ENCODE measurements around the gene GAA. TPM values are rescaled to one million over a fixed set of nuclear protein-coding genes. Genes with fewer than 3 reads are reported as not detected.

GAA gene
- total RNA-seq, 2 donors from 2014 or later = 63.0 to 93.9 TPM

DNA sequence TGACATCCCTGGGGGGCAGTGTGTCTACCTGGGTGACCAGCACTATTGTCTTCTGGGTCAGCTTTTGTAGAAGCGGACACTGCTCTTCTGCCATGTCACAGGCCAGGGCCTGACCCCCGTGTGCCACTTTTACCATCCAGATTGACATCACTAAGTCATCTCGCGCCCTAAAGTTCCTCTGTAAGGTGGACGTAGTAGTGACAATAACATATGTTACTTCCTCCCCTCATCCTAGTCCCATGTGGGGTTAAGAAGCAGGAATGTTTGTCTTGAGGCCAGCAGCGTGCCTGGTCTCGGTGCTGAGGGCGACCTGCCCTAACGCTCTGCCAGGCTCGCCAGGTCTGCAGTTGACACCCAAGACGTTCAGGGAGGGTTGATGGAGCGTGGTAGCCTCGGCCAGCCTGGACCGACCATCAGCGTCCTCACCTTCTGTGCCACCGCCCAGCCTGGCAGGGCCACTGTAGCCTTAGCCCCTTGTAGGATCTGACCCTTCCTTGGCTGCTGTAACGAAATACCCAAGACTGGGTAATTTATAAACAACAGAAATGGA lies 20.7 kb downstream of the GAA start:
- intact Hi-C loops (cut with DNase I) = no loop called here
- no peaks in the 10 kb centered on the region for H3K36me3 ChIP-seq (replicated peaks in 1 of 2; ENCODE audit: insufficient read depth in 1 of 2, low read depth in 2 of 2)
- no peak overlapping the region for H3K27ac ChIP-seq
- no peak for TF ChIP-seq POLR2A (IDR thresholded peaks at IDR 0.05)
- TF ChIP-seq, protein P1, sequence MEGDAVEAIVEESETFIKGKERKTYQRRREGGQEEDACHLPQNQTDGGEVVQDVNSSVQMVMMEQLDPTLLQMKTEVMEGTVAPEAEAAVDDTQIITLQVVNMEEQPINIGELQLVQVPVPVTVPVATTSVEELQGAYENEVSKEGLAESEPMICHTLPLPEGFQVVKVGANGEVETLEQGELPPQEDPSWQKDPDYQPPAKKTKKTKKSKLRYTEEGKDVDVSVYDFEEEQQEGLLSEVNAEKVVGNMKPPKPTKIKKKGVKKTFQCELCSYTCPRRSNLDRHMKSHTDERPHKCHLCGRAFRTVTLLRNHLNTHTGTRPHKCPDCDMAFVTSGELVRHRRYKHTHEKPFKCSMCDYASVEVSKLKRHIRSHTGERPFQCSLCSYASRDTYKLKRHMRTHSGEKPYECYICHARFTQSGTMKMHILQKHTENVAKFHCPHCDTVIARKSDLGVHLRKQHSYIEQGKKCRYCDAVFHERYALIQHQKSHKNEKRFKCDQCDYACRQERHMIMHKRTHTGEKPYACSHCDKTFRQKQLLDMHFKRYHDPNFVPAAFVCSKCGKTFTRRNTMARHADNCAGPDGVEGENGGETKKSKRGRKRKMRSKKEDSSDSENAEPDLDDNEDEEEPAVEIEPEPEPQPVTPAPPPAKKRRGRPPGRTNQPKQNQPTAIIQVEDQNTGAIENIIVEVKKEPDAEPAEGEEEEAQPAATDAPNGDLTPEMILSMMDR (IDR thresholded peaks at IDR 0.05) = no peak
- WGBS, 2 donors = 81 to 89% methylated on average over 9 to 17 of the region's 17 CpGs
- H3K9me3 ChIP-seq = no peaks in the 10 kb centered on the region
- DNase-seq (no peak), ATAC-seq (no peak)
- H3K27me3 ChIP-seq = no peaks in the 10 kb centered on the region
- H3K4me1 ChIP-seq = peaks cover 13% of the 10 kb centered on the region
- no peak overlapping the region for H3K4me3 ChIP-seq

DNA sequence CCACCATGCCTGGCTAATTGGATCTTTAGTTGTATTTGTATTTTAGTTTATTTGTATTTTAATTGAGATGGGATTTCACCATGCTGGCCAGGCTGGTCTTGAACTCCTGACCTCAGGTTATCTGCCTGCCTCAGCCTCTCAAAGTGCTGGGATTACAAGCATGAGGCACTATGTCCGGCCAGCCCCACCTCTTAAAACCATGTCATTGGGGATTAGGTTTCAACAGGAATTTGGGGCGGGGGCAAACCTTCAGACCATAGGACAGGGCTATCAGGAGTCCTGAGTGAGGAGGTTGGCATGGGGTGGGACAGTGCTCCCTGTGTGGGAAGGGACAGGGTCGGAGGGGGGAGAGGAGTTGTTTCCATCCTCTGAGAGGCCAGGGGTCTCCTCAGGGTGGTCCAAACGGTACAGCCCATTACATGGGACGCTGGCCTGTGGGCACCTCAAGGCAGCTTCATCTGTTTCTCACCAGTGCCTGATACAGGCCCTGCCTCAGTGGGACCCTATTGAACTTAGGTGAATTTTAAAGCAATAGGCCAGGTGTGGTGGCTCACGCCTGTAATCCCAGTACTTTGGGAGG lies 21.6 kb downstream of the GAA start:
- H3K36me3 ChIP-seq (replicated peaks in 1 of 2; ENCODE audit: insufficient read depth in 1 of 2, low read depth in 2 of 2) = no peaks in the 10 kb centered on the region
- no peak for ATAC-seq
- H3K4me3 ChIP-seq = no peak overlapping the region
- no peak for TF ChIP-seq POLR2A (IDR thresholded peaks at IDR 0.05)
- TF ChIP-seq, protein P1 (IDR thresholded peaks at IDR 0.05) = no peak
- no peak for DNase-seq
- intact Hi-C loops (cut with DNase I) = no loop called here
- no peaks in the 10 kb centered on the region for H3K27me3 ChIP-seq
- peaks cover 13% of the 10 kb centered on the region for H3K4me1 ChIP-seq
- WGBS, 2 donors = 68 to 88% methylated on average over 6 of the region's 6 CpGs
- H3K27ac ChIP-seq = peak overlapping the region in 1 of 4 donors; percentile 62
- no peaks in the 10 kb centered on the region for H3K9me3 ChIP-seq

DNA sequence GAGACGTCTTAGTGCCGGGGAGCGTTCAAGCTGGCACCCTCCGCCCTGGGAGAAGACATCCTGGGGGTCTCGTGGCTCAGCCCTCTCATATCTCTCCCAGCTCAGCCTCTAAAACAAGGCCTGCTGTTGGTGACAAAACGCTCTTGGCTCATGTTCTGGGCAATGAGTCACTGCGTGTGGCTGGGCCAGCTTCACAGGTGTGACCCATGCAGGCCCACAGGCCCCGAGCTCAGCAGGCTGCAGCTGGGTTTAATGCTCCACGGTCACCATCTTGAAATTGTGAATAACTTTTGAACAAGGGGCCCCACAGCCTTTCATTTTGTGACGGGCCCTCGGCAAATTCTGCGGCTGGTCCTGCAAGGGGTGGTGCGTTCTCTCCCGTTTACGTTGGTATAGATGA lies 22.4 kb downstream of the GAA start:
- Histone ChIP-seq H3K4me3 (no peak overlapping the region), H3K4me1 (peaks cover 13% of the 10 kb centered on the region), H3K9me3 (no peaks in the 10 kb centered on the region), H3K36me3 (replicated peaks in 1 of 2; ENCODE audit: insufficient read depth in 1 of 2, low read depth in 2 of 2) (no peaks in the 10 kb centered on the region), H3K27ac (peak overlapping the region; percentile 47 to 67 (median 55)), H3K27me3 (no peaks in the 10 kb centered on the region)
- TF ChIP-seq POLR2A (IDR thresholded peaks at IDR 0.05) = no peak
- TF ChIP-seq, protein P1 (IDR thresholded peaks at IDR 0.05) = no peak
- peak; percentile 69 for ATAC-seq
- 77 to 79% methylated on average over 11 to 15 of the region's 15 CpGs for WGBS, 2 donors
- DNase-seq = peak; percentile 57 to 92 (median 64)
- intact Hi-C loops (cut with DNase I) = no loop called here

DNA sequence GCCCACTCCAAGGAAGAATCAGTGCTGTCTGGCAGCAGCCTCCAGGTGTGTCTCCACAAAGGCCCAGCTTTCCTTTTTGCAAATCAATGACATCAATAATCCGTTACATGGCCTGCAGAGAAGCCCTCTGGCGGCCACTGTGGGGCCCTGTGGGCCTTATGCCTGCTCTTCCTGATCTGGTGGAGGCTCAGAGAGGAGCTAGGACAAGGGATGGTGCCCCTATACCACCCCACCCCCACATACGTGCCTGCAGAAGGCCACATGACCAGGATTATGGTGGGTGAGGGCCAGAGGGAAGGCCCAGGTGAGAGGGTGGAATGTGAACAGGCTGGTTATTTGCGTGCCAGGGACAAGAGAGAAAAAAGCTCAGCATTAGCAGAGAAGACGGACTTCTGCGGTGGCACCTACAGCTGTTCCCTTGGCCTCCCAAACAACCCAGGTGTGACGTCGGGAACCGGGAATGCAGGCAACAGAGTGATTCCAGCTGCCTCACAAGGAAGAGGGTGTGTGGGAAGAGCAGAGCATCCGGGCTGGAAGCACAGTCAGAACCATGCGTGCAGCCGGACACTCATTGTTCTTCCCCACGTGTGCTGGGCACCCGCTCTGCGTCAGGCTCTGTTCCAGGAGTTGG lies 23.1 kb downstream of the GAA start:
- peak in 3 of 4 donors; percentile 43 to 58 (median 51) for DNase-seq
- H3K27me3 ChIP-seq = no peaks in the 10 kb centered on the region
- no peak for TF ChIP-seq POLR2A (IDR thresholded peaks at IDR 0.05)
- TF ChIP-seq, protein P1 (IDR thresholded peaks at IDR 0.05) = peak in 5 of 7 experiments; percentile 25 to 51 (median 45)
- H3K27ac ChIP-seq = peak overlapping the region; percentile 47 to 67 (median 55)
- no peaks in the 10 kb centered on the region for H3K36me3 ChIP-seq (replicated peaks in 1 of 2; ENCODE audit: insufficient read depth in 1 of 2, low read depth in 2 of 2)
- no peak overlapping the region for H3K4me3 ChIP-seq
- H3K9me3 ChIP-seq = no peaks in the 10 kb centered on the region
- peak; percentile 61 for ATAC-seq
- WGBS, 2 donors = 49 to 68% methylated on average over 14 to 15 of the region's 15 CpGs
- intact Hi-C loops (cut with DNase I) = no loop called here
- H3K4me1 ChIP-seq = peaks cover 13% of the 10 kb centered on the region

Measured in body of pancreas (tissue), 4 donors.